ENCODE data around the gene MPEG1.

Gene MPEG1, protein sequence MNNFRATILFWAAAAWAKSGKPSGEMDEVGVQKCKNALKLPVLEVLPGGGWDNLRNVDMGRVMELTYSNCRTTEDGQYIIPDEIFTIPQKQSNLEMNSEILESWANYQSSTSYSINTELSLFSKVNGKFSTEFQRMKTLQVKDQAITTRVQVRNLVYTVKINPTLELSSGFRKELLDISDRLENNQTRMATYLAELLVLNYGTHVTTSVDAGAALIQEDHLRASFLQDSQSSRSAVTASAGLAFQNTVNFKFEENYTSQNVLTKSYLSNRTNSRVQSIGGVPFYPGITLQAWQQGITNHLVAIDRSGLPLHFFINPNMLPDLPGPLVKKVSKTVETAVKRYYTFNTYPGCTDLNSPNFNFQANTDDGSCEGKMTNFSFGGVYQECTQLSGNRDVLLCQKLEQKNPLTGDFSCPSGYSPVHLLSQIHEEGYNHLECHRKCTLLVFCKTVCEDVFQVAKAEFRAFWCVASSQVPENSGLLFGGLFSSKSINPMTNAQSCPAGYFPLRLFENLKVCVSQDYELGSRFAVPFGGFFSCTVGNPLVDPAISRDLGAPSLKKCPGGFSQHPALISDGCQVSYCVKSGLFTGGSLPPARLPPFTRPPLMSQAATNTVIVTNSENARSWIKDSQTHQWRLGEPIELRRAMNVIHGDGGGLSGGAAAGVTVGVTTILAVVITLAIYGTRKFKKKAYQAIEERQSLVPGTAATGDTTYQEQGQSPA

GRCh38 chr11:59212744-59213631, at the start of gene MPEG1:
Gene MPEG1 (minus strand): TSS chr11:59212927. CDS start chr11:59212865, 62 bp downstream.
- peak within 1 kb of the TSS; percentile 47; the same call in 1 of the 2 replicates for H3K4me3 ChIP-seq (ENCODE audit: low read length)
- no peak for TF ChIP-seq ZNF274 (IDR thresholded peaks at IDR 0.05; ENCODE audit: low read depth, low read length)

GRCh38 chr11:59262177-59262818, 49.6 kb upstream of the MPEG1 start:
- no peak for TF ChIP-seq ZNF274 (IDR thresholded peaks at IDR 0.05; ENCODE audit: low read depth, low read length)
- no peak overlapping the region for H3K4me3 ChIP-seq (ENCODE audit: low read length)

GRCh38 chr11:59261150-59261549, 48.4 kb upstream of the MPEG1 start:
- no peak overlapping the region for H3K4me3 ChIP-seq (ENCODE audit: low read length)
- no peak for TF ChIP-seq ZNF274 (IDR thresholded peaks at IDR 0.05; ENCODE audit: low read depth, low read length)

- no peak overlapping the region for H3K4me3 ChIP-seq (ENCODE audit: low read length)
- no peak for TF ChIP-seq ZNF274 (IDR thresholded peaks at IDR 0.05; ENCODE audit: low read depth, low read length)
Measured at GRCh38 chr11:59259867-59260475, 47.2 kb upstream of the MPEG1 start.

DNA sequence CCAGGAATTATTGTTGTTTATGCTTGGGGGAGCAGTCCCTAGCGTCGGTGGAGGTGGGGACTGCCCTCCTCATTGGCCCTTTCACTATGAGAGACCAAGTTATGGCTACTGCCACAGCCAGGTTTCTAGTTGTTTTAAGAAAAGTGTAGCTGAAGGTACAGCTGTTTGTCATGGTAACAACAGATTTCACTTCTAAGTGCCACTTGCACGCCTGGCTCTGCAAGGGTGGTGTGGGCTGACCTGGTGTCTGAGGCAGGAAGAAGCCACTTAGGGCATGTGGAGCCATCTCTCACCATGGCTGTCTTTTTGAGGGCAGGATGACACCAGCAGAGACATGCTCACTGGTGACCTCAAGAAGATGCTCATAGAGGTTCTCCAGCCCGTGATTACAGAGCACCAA, 46.3 kb upstream of the MPEG1 start:
- TF ChIP-seq ZNF274 (IDR thresholded peaks at IDR 0.05; ENCODE audit: low read depth, low read length): no peak
- no peak overlapping the region for H3K4me3 ChIP-seq (ENCODE audit: low read length)

DNA sequence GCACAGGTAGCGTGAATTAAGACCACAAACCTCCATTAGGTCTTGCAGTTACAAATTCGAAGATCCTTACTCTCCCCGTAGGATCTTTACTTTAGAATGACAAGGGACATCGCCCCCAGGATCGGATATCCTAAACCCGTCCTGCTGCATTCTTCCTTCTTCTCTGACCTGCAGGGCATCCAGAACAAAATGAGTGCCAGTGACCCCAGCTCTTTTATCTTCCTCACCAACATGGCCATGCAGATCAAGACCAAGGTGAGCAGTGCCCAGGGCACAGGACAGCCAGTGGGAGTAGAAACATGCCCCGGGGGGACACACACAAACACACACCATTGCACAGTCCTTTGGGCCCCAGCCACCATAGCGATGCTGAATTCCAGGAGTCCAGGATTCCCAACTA, 42.6 kb upstream of the MPEG1 start:
- no peak overlapping the region for H3K4me3 ChIP-seq (ENCODE audit: low read length)
- no peak for TF ChIP-seq ZNF274 (IDR thresholded peaks at IDR 0.05; ENCODE audit: low read depth, low read length)

DNA sequence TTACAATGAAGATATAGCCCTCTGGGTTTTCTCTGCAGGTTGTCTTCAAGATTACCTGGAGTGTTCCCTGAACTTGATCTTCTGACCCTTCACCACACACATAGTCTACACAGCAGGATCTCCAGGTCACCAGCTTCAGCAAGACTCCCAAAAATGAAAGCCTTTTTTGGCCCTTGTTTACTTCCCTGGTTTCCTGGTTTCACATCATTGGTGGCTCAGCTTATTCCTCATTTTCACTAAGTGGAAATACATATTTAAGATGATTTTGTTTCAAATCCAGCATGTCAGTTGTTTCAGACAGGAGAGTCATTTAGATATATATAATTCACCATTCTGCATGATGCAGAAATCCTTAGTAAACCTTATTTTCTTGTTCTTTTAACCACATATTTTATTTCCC, 41.6 kb upstream of the MPEG1 start:
- TF ChIP-seq ZNF274 (IDR thresholded peaks at IDR 0.05; ENCODE audit: low read depth, low read length): no peak
- H3K4me3 ChIP-seq (ENCODE audit: low read length): no peak overlapping the region

DNA sequence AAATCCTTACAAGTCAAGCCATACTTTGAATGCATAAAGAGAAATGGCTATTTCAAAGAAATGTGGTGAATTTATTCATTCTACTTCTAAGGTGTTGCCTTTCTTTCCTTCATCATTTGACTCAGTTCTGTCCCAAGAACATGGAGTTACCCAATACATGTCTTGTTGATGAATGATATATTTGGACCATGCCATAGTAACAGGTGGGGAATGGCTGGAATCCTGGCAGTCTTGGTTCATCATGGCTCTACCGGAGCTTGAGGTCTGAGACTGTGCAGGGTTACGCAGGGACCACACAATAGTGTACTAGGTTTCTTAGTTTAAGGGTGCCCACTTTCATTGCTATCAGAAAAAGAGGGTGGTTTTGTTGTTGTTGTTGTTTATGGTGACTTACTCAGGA, 40.3 kb upstream of the MPEG1 start:
- TF ChIP-seq ZNF274 (IDR thresholded peaks at IDR 0.05; ENCODE audit: low read depth, low read length): no peak
- H3K4me3 ChIP-seq (ENCODE audit: low read length): no peak overlapping the region

DNA sequence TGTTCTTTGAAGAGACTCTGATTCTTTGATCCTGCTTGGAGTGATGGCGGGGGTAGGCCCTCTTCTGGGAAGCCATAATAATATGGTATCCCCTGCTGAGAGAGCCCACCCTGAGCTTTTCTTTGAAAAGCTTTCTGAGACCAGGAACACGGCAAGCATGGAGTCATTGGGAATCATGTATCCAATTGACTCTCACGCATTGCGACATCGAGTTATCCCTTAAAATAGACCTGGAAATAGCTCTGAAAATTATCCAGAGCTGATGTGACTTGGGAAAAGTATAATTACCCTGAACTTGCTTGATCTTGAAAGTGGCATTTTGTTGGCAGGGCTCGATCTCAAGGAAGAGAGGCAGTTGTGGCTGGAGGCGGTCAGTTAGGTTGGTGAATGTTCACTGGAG, 36.8 kb upstream of the MPEG1 start:
- H3K4me3 ChIP-seq (ENCODE audit: low read length): no peak overlapping the region
- no peak for TF ChIP-seq ZNF274 (IDR thresholded peaks at IDR 0.05; ENCODE audit: low read depth, low read length)

- H3K4me3 ChIP-seq (ENCODE audit: low read length): no peak overlapping the region
- no peak for TF ChIP-seq ZNF274 (IDR thresholded peaks at IDR 0.05; ENCODE audit: low read depth, low read length)
Measured at GRCh38 chr11:59247531-59248227, 35.0 kb upstream of the MPEG1 start.

GRCh38 chr11:59243633-59244032, 30.9 kb upstream of the MPEG1 start:
- H3K4me3 ChIP-seq (ENCODE audit: low read length): no peak overlapping the region
- no peak for TF ChIP-seq ZNF274 (IDR thresholded peaks at IDR 0.05; ENCODE audit: low read depth, low read length)

- no peak for TF ChIP-seq ZNF274 (IDR thresholded peaks at IDR 0.05; ENCODE audit: low read depth, low read length)
- H3K4me3 ChIP-seq (ENCODE audit: low read length): no peak overlapping the region
Measured at GRCh38 chr11:59240322-59240721, 27.6 kb upstream of the MPEG1 start.

GRCh38 chr11:59226396-59226795, 13.7 kb upstream of the MPEG1 start:
- H3K4me3 ChIP-seq (ENCODE audit: low read length): no peak overlapping the region
- TF ChIP-seq ZNF274 (IDR thresholded peaks at IDR 0.05; ENCODE audit: low read depth, low read length): no peak
